GM21717 (cell line): ENCODE data around the gene EIF3C.
"Not testable (repeated sequence)": the region's sequence is repeated elsewhere in the genome, so short reads cannot be mapped to it uniquely, and the experiment has no call there.

Experiments used
- ATAC-seq: cut with Tn5 transposase; IDR thresholded peaks from one replicate; pipeline ENCODE4 v1.9.1; 2021; ENCODE audit warnings: mild to moderate bottlenecking, moderate library complexity; ENCODE audit not compliant: unreplicated experiment

EIF3C gene

GRCh38 chr16:28711220-28712083 is at the start of gene EIF3C:
Gene EIF3C, plus strand, starts transcription at chr16:28711464. Its CDS starts 223 bp downstream, at chr16:28711687.
- ATAC-seq: peak; percentile 93

- ATAC-seq: not testable (repeated sequence)
These were observed 45.0 kb upstream of the EIF3C start for GRCh38 chr16:28666264-28666663.

DNA sequence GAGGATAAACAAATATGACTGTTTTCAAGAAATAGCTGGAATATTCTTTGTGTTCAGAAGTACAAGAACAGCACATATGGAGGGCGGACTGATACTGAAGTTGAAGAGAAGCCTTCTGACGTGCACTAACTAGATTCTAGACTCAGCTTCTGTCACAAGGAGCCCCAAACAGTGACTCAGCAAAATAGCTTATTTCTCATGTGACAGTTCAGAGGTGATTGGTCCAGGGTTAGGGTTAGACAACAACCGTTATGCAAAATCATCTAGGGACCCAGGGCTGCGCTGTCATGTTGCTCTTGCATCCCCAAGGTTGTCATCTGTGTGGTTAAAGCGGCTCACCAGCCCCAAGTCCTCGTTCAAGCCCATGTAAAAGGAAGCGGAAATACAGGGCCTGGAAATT is 43.8 kb upstream of the EIF3C start:
- not testable (repeated sequence) for ATAC-seq

DNA sequence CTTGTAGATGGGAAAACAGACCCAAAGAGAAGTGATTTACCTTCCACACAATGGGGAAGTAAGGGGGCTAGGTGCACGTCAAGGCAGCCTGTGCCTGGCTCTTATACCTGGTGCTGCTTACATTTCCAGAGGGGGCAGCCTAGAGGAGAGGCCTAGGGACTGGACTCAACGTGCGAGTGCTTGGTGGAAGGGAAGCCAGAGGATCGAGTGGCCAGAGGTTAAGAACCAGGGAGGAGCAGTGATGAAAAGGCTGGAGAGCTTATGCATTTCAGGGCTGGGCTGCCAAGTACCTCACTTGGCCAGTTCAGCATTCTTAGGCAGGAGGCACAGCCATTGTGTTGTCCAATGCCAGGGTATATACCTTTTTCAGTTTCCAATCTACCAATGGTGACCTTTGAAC is 43.1 kb upstream of the EIF3C start:
- ATAC-seq: not testable (repeated sequence)

GRCh38 chr16:28688327-28688952 is 22.8 kb upstream of the EIF3C start:
- ATAC-seq: peak; percentile 58

GRCh38 chr16:28689425-28689824 is 21.8 kb upstream of the EIF3C start:
- not testable (repeated sequence) for ATAC-seq

DNA sequence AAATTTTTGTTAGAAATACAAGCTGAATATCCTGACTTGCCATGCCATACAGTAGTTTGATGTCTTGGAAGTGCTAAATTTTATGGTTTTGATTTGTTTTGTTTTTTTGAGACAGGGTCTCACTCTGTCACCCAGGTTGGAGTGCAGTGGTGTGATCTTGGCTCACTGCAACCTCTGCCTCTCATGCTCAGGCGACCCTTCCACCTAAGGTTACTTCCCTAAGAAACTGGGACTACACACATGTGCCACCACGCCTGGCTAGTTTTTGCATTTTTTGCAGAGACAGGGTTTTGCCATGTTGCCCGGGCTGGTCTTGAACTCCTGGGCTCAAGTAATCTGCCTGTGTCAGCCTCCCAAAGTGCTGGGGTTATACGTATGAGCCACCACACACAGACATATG is 19.5 kb upstream of the EIF3C start:
- not testable (repeated sequence) for ATAC-seq

GRCh38 chr16:28693257-28693950 is 17.9 kb upstream of the EIF3C start:
- ATAC-seq: not testable (repeated sequence)

GRCh38 chr16:28699792-28700191 is 11.5 kb upstream of the EIF3C start:
- ATAC-seq: not testable (repeated sequence)

DNA sequence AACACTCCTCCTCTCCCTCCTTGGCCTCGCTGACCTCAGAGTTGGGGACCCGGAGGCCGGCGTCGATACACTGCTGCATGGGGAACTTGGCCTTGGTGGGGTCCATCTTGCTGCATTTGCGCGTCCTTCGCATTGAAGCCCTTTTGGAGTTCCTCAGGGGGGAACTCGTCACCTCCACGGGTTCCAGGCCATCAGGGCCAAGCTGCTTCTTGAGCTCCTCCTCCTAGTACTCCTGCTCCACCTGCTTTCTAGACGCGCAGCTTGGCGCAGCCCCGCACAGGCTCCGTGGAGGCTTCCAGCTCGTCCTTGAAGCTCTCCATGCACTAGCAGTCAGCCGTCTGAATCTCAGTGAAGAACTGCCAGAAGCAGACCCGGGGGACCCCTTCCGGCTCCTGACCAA is 10.9 kb upstream of the EIF3C start:
- ATAC-seq: not testable (repeated sequence)

- not testable (repeated sequence) for ATAC-seq
These were observed 9.9 kb upstream of the EIF3C start for GRCh38 chr16:28701384-28701783.

GRCh38 chr16:28704246-28704645 is 7.0 kb upstream of the EIF3C start:
- not testable (repeated sequence) for ATAC-seq

DNA sequence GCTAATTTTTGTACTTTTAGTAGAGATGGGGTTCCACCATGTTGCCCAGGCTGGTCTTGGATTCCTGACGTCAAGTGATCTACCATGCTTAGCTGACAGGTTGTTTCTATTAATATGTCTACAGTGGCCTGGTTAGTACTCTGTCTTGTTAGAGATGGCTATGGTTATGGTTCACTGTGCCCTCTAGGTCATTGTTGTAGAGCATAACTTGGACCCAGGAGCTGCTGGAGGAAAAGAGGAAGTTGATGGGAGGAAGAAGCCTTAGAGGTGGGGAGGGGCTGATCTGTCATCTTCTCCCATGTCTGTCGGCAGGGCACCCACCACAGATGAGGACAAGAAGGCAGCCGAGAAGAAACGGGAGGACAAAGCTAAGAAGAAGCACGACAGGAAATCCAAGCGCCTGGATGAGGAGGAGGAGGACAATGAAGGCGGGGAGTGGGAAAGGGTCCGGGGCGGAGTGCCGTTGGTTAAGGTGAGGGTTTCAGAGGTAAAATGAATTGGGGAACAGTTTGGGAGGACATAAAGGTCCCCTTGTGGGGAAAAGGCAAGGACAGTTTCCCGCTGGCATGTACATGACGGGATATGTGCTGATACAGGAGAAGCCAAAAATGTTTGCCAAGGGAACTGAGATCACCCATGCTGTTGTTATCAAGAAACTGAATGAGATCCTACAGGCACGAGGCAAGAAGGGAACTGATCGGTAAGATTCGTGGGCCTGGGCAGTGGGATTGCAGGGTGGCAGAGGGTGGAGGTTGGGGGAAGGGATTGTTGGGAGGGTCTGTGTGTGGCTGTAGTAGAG is 11.8 kb downstream of the EIF3C start:
- not testable (repeated sequence) for ATAC-seq

GRCh38 chr16:28731253-28731652 is 20.0 kb downstream of the EIF3C start:
- ATAC-seq: not testable (repeated sequence)

DNA sequence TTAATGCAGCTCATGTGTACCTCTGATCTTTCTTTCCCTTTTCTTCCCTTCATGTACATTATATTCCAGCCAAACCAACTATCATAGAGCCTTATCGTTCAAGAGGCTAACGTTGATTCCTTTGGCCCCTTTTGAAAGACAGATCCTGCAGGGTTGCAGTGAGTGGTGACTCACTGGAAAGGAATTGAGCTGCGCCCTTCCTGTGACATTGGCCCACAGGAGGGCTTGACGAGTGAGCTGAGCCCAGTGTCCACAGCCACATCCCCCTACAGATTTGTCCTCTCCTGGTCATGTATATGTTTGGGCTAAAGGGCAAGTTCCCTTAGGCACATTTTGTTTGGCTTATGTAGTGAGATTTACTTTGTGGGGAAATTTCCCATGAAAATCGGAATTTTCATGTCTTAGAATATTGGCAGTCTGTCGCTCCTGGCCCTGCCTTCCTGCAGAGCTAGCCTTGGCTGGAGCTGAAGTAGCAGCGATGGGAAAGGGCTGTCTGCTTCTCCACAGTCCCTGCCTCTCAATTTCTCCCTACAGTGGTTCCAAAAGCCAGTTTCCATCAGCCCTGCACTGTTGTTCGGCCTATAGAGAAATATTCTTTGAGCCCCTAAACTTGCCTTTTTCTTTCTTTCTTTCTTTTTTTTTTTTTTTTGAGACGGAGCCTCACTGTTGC is 21.3 kb downstream of the EIF3C start:
- ATAC-seq: not testable (repeated sequence)

- not testable (repeated sequence) for ATAC-seq
These were observed 28.5 kb downstream of the EIF3C start for GRCh38 chr16:28739787-28740186.

DNA sequence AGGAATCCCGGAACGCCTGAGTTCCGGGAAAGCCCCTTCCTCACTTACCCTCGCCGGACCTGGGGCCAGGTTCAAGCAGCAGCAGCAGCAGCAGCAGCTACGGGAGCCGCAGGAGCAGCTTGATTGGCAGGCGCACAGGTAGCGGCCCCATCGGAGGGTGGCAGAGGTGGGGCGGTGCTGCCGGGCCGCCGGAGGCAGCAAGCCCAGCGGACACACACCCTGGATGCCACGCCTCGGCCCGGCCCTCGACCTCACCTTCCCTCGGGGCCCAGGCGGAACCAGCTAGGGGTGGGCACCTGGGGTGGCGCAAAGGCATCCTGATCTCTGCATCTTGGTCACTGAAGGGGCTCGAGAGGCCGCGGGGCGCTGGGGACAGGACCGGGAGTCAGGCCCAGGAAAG is 29.4 kb downstream of the EIF3C start:
- not testable (repeated sequence) for ATAC-seq

GRCh38 chr16:28741295-28741694 is 30.0 kb downstream of the EIF3C start:
- ATAC-seq: not testable (repeated sequence)

GRCh38 chr16:28746618-28747350 is 35.5 kb downstream of the EIF3C start:
- not testable (repeated sequence) for ATAC-seq
